HG03565 (cell line): ENCODE data around the gene C5orf63.
"Not testable (repeated sequence)": the region's sequence is repeated elsewhere in the genome, so short reads cannot be mapped to it uniquely, and the experiment has no call there.

ENCODE experiments used
- ATAC-seq: cut with Tn5 transposase; IDR thresholded peaks from one replicate; pipeline ENCODE4 v1.9.1; 2021; ENCODE audit warnings: mild to moderate bottlenecking, moderate library complexity; ENCODE audit not compliant: unreplicated experiment

The C5orf63 gene

GRCh38 chr5:127072861-127073846, at the start of gene C5orf63:
Gene C5orf63, minus strand, starts transcription at chr5:127073502. Its CDS starts 14,507 bp downstream, at chr5:127058995.
- peak; percentile 97 for ATAC-seq

GRCh38 chr5:127112347-127112864, 39.1 kb upstream of the C5orf63 start:
- no peak for ATAC-seq

GRCh38 chr5:127111112-127111511, 37.8 kb upstream of the C5orf63 start:
- ATAC-seq, result no peak

GRCh38 chr5:127108624-127109260, 35.4 kb upstream of the C5orf63 start:
- ATAC-seq, result not testable (repeated sequence)

- ATAC-seq, result no peak
Observed at GRCh38 chr5:127101935-127102334, 28.6 kb upstream of the C5orf63 start.

- no peak for ATAC-seq
Observed at GRCh38 chr5:127101533-127101932, 28.2 kb upstream of the C5orf63 start.

GRCh38 chr5:127098241-127098640, 24.9 kb upstream of the C5orf63 start:
- ATAC-seq, result no peak

- no peak for ATAC-seq
Observed at GRCh38 chr5:127097278-127097677, 24.0 kb upstream of the C5orf63 start.

- no peak for ATAC-seq
Observed at GRCh38 chr5:127096328-127096993, 23.2 kb upstream of the C5orf63 start.

GRCh38 chr5:127094161-127094814, 21.0 kb upstream of the C5orf63 start:
- no peak for ATAC-seq

GRCh38 chr5:127092690-127093089, 19.4 kb upstream of the C5orf63 start:
- no peak for ATAC-seq

GRCh38 chr5:127089191-127089590, 15.9 kb upstream of the C5orf63 start:
- no peak for ATAC-seq

- no peak for ATAC-seq
Observed at GRCh38 chr5:127088251-127088650, 14.9 kb upstream of the C5orf63 start.

- ATAC-seq, result no peak
Observed at GRCh38 chr5:127086589-127086988, 13.3 kb upstream of the C5orf63 start.

GRCh38 chr5:127085796-127086195, 12.5 kb upstream of the C5orf63 start:
- no peak for ATAC-seq

GRCh38 chr5:127085371-127085770, 12.1 kb upstream of the C5orf63 start:
- no peak for ATAC-seq

GRCh38 chr5:127084656-127085055, 11.4 kb upstream of the C5orf63 start:
- ATAC-seq, result no peak

GRCh38 chr5:127083711-127084110, 10.4 kb upstream of the C5orf63 start:
- no peak for ATAC-seq

- ATAC-seq, result no peak
Observed at GRCh38 chr5:127079994-127080491, 6.7 kb upstream of the C5orf63 start.

GRCh38 chr5:127077366-127077765, 4.1 kb upstream of the C5orf63 start:
- no peak for ATAC-seq
